Dendritic cell treated with granulocyte-macrophage colony-stimulating factor and Interleukin-4, amounts not matched to agents 40 ng/mL and 50 ng/mL, for 4 days (primary cell): ENCODE data around the gene TRIM54.
"Not testable (repeated sequence)": the region's sequence is repeated elsewhere in the genome, so short reads cannot be mapped to it uniquely, and the experiment has no call there.

Experiments
- H3K27ac Mint-ChIP-seq: one replicate; pipeline ENCODE4 v1.8.0; 2022; ENCODE audit warnings: mild to moderate bottlenecking, mixed read lengths
- H3K27me3 Mint-ChIP-seq: one replicate; pipeline ENCODE4 v1.8.0; 2022; ENCODE audit warnings: mild to moderate bottlenecking, mixed read lengths
- H3K36me3 Mint-ChIP-seq: one replicate; pipeline ENCODE4 v1.8.0; 2022; ENCODE audit warnings: low read depth, mixed read lengths
- H3K4me1 Mint-ChIP-seq: one replicate; pipeline ENCODE4 v1.8.0; 2022; ENCODE audit warnings: low read depth, mixed read lengths
- H3K4me3 Mint-ChIP-seq: one replicate; pipeline ENCODE4 v1.8.0; 2022; ENCODE audit warnings: mild to moderate bottlenecking, moderate library complexity, mixed read lengths
- H3K9me3 Mint-ChIP-seq: one replicate; pipeline ENCODE4 v1.8.0; 2022; ENCODE audit warnings: mixed read lengths
- intact Hi-C: fragments of 100-400 bp; cut with micrococcal nuclease; formaldehyde crosslinking; loops from one replicate; pipeline ENCODE4 v1.15.0; 2022

TRIM54 gene

DNA sequence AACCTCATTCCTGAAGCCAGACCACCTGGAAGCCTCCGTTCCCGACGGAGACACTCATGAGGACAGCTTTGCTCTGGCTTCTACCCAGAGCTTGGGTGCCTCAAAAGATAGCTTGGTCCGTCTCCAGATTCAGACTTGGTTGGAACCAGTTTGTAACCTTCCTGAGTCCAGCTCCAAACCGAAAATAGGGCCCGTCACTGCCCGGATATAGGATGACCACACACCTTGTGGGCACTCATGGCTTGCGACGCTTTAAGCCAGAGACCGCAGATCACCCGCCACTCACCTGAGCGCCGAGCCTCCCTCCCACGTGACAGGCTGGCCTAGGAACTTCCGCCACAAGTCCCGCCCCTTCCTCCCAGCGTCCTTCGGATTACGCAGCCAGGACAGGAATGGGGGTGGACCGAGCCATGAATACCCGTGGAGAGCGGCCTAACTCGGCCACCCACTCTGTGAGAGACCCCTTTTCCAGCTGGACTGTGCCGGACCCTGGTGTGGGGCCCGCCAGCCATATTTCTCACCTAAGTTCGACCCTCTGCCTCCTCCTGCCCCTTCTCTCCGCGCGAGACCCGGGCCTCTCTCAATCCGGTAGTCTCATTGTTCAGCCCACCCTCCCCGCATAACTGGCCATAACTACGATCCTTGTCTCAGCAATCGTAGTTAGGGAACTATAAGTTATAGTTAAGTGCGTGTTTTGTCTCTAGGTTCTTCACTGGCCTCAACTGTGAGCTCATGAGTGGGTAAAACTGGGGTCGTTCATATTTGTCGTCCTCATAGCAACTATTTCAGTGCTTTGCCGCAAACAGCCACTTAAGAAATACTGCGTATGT is 40.8 kb downstream of the TRIM54 start, which contains the start of gene MPV17:
MPV17 (minus strand) TSS at position 332 of the 830 bp plus-strand sequence. CDS start 580 bp downstream, outside the sequence.
- no peaks in the 10 kb centered on the region for H3K27me3 Mint-ChIP-seq
- H3K9me3 Mint-ChIP-seq = no peaks in the 10 kb centered on the region
- intact Hi-C loops = loop anchor here (1.0 kb wide), 1 partner anchor 33 kb away; the partner anchor contains the start of gene GTF3C2
- H3K36me3 Mint-ChIP-seq = peaks cover 60% of the 10 kb centered on the region
- peaks cover 37% of the 10 kb centered on the region for H3K4me1 Mint-ChIP-seq
- peak within 1 kb of the TSS; percentile 100 for H3K27ac Mint-ChIP-seq
- H3K4me3 Mint-ChIP-seq = peak within 1 kb of the TSS; percentile 94

DNA sequence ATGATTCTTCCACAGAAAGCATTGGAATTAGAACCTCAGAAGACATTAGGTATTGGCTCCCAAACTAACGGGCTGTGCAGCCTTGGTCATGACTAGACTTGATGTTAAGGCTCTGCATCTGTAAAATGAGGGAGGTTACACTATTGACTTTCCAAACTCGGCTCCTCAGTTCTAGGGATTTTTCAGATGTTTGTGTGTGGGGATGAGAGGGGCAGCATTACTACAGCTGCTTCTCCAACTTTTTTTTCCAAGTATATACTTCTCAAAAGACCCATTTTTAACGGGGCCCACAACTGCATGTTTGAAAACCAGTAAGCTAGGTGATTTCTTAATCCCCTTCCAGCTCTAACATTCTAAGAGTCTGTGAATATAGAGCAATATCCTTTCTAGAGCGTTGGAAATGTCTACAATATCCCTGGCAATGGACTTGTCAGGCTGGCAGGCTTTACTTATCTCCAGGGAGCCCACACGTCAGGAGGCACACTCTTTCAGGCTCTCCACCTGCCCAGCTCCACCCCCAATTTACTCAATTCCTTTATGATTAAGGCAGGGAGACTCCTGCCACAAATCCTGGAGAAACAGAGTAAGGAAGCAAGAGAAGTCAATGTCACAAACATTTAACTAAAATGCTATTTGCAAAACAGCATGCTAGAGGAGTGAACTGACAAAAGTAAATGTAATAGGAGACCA is 41.5 kb downstream of the TRIM54 start:
- Mint-ChIP-seq H3K4me3 (peak overlapping the region; percentile 94), H3K27ac (peak overlapping the region; percentile 100), H3K4me1 (peaks cover 37% of the 10 kb centered on the region), H3K9me3 (no peaks in the 10 kb centered on the region), H3K36me3 (peaks cover 61% of the 10 kb centered on the region), H3K27me3 (no peaks in the 10 kb centered on the region)
- intact Hi-C loops = loop anchor here (1.0 kb wide), 1 partner anchor 33 kb away; the partner anchor contains the start of gene GTF3C2

DNA sequence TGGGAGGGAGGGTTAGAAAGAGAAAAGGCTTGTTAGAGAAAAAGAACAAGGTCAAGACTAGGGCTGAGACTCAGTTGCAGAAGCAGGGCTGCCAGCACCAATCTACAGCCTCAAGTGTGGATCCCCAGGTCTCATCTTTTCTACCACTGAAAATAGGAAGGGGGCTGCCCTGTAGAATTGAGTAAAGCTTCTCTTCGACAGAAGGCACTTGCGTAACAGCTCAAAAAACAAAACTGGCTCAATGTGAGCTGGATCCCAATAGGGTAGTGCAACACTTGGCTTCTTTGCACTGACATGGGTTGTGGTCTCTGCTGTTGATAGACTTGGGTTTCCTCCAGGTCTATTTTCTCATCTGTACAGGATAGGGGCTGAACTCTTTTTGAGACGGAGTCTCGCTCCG is 42.5 kb downstream of the TRIM54 start:
- Mint-ChIP-seq H3K4me3 (no peak overlapping the region), H3K36me3 (peaks cover 71% of the 10 kb centered on the region), H3K27me3 (no peaks in the 10 kb centered on the region), H3K27ac (no peak overlapping the region), H3K9me3 (no peaks in the 10 kb centered on the region), H3K4me1 (peaks cover 37% of the 10 kb centered on the region)
- intact Hi-C loops = no loop called here

DNA sequence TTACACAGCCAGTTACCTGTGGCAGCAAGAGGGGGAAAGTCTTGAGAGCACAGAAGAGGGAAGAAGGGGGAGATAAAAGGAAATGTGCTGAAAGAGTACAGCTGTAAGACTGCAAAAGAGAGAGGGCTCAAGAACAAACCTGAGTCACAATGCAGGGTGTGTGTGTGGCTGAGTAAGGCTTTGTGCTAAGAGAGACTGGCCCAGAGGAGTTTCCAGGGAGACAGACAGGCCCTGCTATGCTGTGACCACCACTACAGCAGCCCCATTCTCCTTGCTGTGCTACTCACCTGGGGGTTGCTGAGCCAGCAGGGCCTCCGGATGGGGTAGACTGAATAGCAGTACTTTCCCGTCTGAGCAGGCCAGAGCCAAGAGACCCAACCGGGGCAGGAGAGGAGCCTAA is 53.1 kb downstream of the TRIM54 start:
- H3K27ac Mint-ChIP-seq = no peak overlapping the region
- H3K9me3 Mint-ChIP-seq = no peaks in the 10 kb centered on the region
- intact Hi-C loops = no loop called here
- H3K4me1 Mint-ChIP-seq = no peaks in the 10 kb centered on the region
- H3K4me3 Mint-ChIP-seq = no peak overlapping the region
- H3K27me3 Mint-ChIP-seq = no peaks in the 10 kb centered on the region
- peaks cover 89% of the 10 kb centered on the region for H3K36me3 Mint-ChIP-seq

DNA sequence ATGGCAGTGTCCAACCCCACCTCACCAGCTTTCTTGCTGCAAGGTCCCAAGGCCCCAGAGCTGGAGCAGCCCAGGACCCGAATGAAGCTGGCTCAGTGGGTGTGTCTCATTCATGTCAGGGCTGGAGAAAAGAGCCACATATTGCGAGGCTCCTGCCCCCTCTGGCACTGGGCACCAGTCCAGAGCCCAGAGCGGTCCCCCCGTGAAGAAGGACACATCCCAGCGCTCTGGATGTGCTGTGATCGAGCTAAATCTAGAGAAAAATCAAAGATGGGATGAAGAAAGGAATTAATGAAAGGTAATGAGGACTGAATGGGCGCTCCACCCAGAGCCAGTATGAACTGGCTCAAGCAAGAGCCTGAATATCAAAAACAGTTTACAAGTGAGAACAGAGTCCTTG is 53.9 kb downstream of the TRIM54 start:
- Mint-ChIP-seq H3K36me3 (peaks cover 89% of the 10 kb centered on the region), H3K9me3 (no peaks in the 10 kb centered on the region), H3K4me3 (no peak overlapping the region), H3K27me3 (no peaks in the 10 kb centered on the region), H3K27ac (no peak overlapping the region), H3K4me1 (no peaks in the 10 kb centered on the region)
- intact Hi-C loops = no loop called here

DNA sequence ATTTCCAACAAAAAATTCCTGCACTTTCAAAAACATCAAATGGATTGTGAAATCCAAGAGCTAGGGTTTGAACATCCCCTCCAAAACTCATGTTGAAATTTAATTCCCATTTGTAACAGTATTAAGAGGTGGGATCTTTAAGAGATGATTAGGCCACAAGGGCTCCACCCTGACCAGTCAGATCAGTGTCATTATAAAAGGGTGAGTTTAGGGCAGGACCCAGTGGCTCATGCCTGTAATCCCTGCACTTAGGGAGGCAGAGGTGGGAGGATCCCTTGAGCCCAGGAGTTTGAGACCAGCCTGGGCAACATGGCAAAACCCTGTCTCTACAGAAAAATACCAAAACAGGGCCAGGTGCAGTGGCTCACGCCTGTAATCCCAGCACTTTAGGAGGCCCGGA is 65.4 kb downstream of the TRIM54 start:
- Mint-ChIP-seq H3K4me1 (peaks cover 24% of the 10 kb centered on the region), H3K27me3 (no peaks in the 10 kb centered on the region), H3K4me3 (no peak overlapping the region), H3K36me3 (peaks cover 63% of the 10 kb centered on the region), H3K9me3 (no peaks in the 10 kb centered on the region), H3K27ac (no peak overlapping the region)
- intact Hi-C loops = no loop called here

DNA sequence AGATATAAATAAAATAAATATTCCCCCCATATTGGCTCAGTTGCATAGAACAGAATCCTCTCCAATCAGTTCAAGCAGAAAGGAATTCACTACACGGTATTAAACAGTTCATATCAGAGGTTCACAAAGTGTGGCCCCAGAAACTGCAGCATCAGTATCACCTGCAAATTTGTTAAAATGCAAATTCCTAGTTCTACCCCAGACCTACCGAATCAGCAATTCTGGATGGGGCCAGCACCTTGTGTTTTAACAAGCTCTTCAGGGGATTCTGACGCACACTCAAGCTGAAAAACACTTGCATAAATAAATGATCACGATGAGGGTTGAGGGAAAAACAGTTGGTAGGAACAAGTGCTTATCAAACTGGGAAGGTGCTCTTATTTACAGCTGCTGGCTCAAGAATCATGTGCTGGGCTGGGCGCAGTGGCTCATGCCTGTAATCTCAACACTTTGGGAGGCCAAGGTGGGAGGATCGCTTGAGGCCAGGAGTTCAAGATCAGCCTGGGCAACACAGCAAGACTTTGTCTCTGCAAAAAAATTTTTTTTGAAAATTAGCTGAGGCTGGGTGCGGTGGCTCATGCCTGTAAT is 68.0 kb downstream of the TRIM54 start:
- Mint-ChIP-seq H3K9me3 (no peaks in the 10 kb centered on the region), H3K4me1 (peaks cover 38% of the 10 kb centered on the region), H3K27me3 (no peaks in the 10 kb centered on the region), H3K27ac (no peak overlapping the region), H3K36me3 (peaks cover 63% of the 10 kb centered on the region), H3K4me3 (no peak overlapping the region)
- intact Hi-C loops = loop anchor here (10.0 kb wide), 1 partner anchor 135 kb away; the partner anchor contains the start of genes ATRAID, CAD and SLC5A6

DNA sequence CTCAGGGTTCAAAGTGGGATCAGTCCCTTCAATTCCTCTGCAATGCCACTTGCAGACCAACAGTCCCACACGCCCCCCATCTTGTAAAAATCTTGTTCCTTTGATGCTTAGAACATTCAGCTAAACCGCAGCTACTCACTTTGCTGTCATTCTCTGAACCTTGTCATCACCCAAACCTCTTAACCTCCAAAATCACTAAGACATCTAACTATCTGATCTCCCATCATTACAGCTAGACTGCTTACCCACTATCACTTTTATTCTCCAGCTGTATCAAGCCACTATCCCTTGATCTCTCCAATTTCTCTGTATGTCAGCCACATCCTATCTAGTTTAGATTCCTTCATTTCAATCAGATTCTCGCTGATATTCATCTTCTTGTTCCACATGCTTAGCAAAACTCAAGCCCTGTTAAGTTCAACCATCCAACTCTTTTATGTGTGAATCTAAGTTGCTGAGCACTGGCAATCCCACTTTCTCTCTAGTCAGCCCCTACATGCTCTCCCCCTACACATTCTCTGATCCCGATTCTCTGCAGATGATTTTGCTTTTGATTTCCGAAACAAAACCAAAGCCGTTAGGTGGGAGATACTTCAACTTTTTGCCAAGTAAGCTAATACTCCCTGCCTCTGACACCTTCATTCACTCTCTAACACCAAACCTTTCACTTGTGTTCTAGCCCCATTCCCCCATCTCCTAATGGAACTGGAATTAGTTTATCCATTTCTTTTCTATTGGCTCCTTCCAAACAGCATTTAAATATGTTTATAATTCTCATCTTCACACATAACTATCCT is 69.8 kb downstream of the TRIM54 start:
- no peak overlapping the region for H3K27ac Mint-ChIP-seq
- no peak overlapping the region for H3K4me3 Mint-ChIP-seq
- no peaks in the 10 kb centered on the region for H3K27me3 Mint-ChIP-seq
- no peaks in the 10 kb centered on the region for H3K9me3 Mint-ChIP-seq
- peaks cover 64% of the 10 kb centered on the region for H3K36me3 Mint-ChIP-seq
- H3K4me1 Mint-ChIP-seq = peaks cover 40% of the 10 kb centered on the region
- intact Hi-C loops = loop anchor here (10.0 kb wide), 1 partner anchor 137 kb away; the partner anchor contains the start of genes ATRAID, CAD and SLC5A6

DNA sequence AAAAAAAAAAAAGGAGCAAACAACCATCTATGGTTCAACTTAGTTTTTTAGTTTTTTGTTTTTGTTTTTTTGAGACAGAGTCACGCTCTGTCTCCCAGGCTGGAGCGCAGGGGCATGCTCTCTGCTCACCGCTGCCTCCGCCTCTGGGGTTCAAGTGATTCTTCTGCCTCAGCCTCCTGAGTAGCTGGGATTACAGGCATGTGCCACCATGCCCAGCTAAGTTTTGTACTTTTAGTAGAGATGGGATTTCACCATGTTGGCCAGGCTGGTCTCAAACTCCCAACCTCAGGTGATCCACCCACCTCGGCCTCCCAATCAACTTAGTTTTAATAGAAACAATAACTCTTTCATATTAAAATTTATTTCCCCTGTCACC is 71.1 kb downstream of the TRIM54 start:
- H3K27me3 Mint-ChIP-seq, H3K4me3 Mint-ChIP-seq, H3K9me3 Mint-ChIP-seq: not testable (repeated sequence)
- Mint-ChIP-seq H3K27ac (peak overlapping the region; percentile 67), H3K36me3 (peaks cover 54% of the 10 kb centered on the region), H3K4me1 (peaks cover 47% of the 10 kb centered on the region)
- intact Hi-C loops = loop anchor here (10.0 kb wide), 1 partner anchor 139 kb away; the partner anchor contains the start of genes ATRAID, CAD and SLC5A6

DNA sequence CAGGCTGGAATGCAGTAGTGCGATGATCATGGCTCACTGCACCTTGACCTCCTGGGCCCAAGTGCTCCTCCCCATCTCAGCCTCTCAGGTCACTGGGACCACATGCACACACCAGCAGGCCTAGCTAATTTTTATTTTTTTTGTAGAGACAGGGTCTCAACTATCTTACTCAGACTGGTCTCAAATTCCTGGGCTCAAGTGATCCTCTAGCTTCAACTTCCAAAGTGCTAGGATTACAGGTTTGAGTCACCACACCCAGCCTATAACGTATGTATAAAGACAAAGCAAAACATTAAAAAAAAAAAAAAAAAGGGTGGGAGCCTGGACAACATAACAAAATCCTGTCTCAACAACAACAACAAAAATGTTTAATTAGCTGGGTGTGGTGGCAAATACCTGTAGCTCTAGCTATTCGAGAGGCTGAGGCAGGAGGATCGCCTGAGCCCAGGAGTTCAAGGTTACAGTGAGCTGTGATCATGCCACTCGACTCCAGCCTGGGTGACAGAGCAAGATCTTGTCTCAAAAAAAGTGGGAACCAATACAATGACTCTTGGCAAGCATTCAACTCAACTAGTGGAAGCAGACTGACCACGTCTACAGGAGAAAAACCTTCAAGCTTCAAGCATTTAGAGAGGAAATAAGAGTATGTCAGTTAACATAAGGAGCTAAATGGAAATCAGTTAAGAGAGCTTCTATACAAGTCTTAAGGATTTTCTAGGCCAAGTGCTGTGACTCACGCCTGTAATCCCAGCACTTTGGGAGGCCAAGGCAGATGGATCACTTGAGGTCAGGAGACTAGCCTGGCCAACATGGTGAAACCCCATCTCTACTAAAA is 71.8 kb downstream of the TRIM54 start:
- peak overlapping the region; percentile 67 for H3K27ac Mint-ChIP-seq
- H3K4me1 Mint-ChIP-seq = peaks cover 51% of the 10 kb centered on the region
- no peak overlapping the region for H3K4me3 Mint-ChIP-seq
- no peaks in the 10 kb centered on the region for H3K9me3 Mint-ChIP-seq
- intact Hi-C loops = loop anchor here (10.0 kb wide), 1 partner anchor 139 kb away; the partner anchor contains the start of genes ATRAID, CAD and SLC5A6
- H3K27me3 Mint-ChIP-seq = no peaks in the 10 kb centered on the region
- peaks cover 58% of the 10 kb centered on the region for H3K36me3 Mint-ChIP-seq

DNA sequence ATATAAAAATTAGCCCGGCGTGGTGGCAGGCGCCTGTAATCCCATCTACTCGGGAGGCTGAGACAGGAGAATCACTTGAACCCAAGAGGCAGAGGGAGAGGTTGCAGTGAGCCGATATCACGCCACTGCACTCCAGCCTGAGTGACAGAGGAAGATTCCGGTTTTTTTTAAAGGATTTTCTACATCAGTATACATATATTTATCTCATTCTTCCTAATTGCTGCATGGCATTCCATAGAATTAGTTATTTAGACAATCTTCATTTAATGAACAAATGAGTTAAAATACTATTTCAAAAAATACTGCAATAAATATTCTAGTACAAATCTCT is 72.3 kb downstream of the TRIM54 start:
- intact Hi-C loops = loop anchor here (10.0 kb wide), 1 partner anchor 140 kb away; the partner anchor contains the start of genes ATRAID, CAD and SLC5A6
- Mint-ChIP-seq H3K36me3 (peaks cover 58% of the 10 kb centered on the region), H3K4me3 (no peak overlapping the region), H3K27ac (peak overlapping the region; percentile 67), H3K4me1 (peaks cover 51% of the 10 kb centered on the region), H3K9me3 (no peaks in the 10 kb centered on the region), H3K27me3 (no peaks in the 10 kb centered on the region)

DNA sequence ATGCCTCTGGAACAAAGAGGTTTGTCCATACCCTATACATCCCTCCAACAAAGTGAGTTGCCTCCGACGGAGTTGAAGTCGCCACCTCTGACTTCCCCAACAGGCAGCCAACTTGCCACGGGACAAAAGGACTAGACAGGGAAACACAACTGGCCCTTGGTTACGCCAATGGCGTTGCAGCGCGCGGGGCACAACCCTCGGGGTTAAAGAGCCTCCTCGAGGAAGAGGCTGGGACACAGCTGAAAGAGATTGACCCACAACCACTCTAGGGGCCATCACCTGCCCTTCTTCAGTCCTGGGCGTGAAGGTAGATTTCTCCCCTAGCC is 73.8 kb downstream of the TRIM54 start:
- H3K4me3 Mint-ChIP-seq = peak overlapping the region; percentile 97
- H3K4me1 Mint-ChIP-seq = peaks cover 46% of the 10 kb centered on the region
- intact Hi-C loops = loop anchor here (1.0 to 10.0 kb wide), 4 partner anchors 14 to 141 kb away; partner anchors contain the start of genes ATRAID, CAD, EIF2B4 and MPV17
- no peaks in the 10 kb centered on the region for H3K27me3 Mint-ChIP-seq
- H3K36me3 Mint-ChIP-seq = peaks cover 47% of the 10 kb centered on the region
- no peaks in the 10 kb centered on the region for H3K9me3 Mint-ChIP-seq
- peak overlapping the region; percentile 96 for H3K27ac Mint-ChIP-seq
